ENCODE data around the gene DMAC2L.

GRCh38 chr14:50360851-50361250, 48.7 kb downstream of the DMAC2L start:
- TF ChIP-seq POLR2A (IDR thresholded peaks at IDR 0.05; ENCODE audit: low read depth, low read length) (no peak), PKNOX1 (IDR thresholded peaks at IDR 0.05) (no peak), ATF2 (IDR thresholded peaks at IDR 0.05; ENCODE audit: low read length) (no peak), NFYB (IDR thresholded peaks at IDR 0.05; ENCODE audit: insufficient read depth, low read depth, low read length) (no peak), CTCF (IDR thresholded peaks at IDR 0.05 in 2 of 3, conservative IDR thresholded peaks at IDR 0.05 in 1 of 3; ENCODE audit: control insufficient read depth in 2 of 3, extremely low read depth in 1 of 3, insufficient read depth in 1 of 3, low read depth in 3 of 3, low read length in 3 of 3) (no peak)
